SK-N-SH treated with all-trans-retinoic acid at 6 μM for 48 hours (cell line): ENCODE measurements around the gene AP1B1.

Experiments
- ATAC-seq: fragments of 200-7000 bp; cut with Tn5 transposase; 3 replicates; pipeline ENCODE4 v1.9.1; 2020; ENCODE audit warnings: mild to moderate bottlenecking, moderate library complexity
- ARNTL ChIP-seq: fragments of 450-650 bp; formaldehyde crosslinking; IDR thresholded peaks from 2 replicates; pipeline ENCODE4 v1.5.0; 2020; ENCODE audit warnings: low read depth, mild to moderate bottlenecking, moderate library complexity, borderline replicate concordance
- BACH2 ChIP-seq: fragments of 250-450 bp; sonication (Bioruptor Pico); IDR thresholded peaks from 2 replicates; pipeline ENCODE4 v1.9.0; 2021; ENCODE audit warnings: mild to moderate bottlenecking, borderline replicate concordance
- CREB5 ChIP-seq: fragments of 250-450 bp; sonication (Bioruptor Pico); IDR thresholded peaks from 2 replicates; pipeline ENCODE4 v1.5.1; 2020; ENCODE audit warnings: low read depth, mild to moderate bottlenecking, moderate library complexity
- CSDC2 ChIP-seq: fragments of 250-450 bp; sonication (Bioruptor Pico); IDR thresholded peaks from 2 replicates; pipeline ENCODE4 v1.5.0; 2020; ENCODE audit warnings: mild to moderate bottlenecking, moderate library complexity
- ESRRG ChIP-seq: fragments of 250-450 bp; sonication (Bioruptor Pico); IDR thresholded peaks from 2 replicates; pipeline ENCODE4 v1.6.1; 2021; ENCODE audit warnings: mild to moderate bottlenecking
- GLIS3 ChIP-seq: fragments of 250-450 bp; sonication (Bioruptor Pico); IDR thresholded peaks from 2 replicates; pipeline ENCODE4 v1.5.0; 2020; ENCODE audit warnings: mild to moderate bottlenecking, moderate library complexity
- ISL1 ChIP-seq: fragments of 250-450 bp; sonication (Bioruptor Pico); IDR thresholded peaks from 2 replicates; pipeline ENCODE4 v2.1.2; 2022; ENCODE audit warnings: mild to moderate bottlenecking, moderate library complexity
- OSR1 ChIP-seq: fragments of 250-450 bp; sonication (Bioruptor Pico); IDR thresholded peaks from 2 replicates; pipeline ENCODE4 v1.8.0; 2022; ENCODE audit warnings: moderate library complexity, mild to moderate bottlenecking, inconsistent platforms
- PATZ1 ChIP-seq: fragments of 250-450 bp; sonication (Bioruptor Pico); IDR thresholded peaks from 2 replicates; pipeline ENCODE4 v1.8.0; 2020; ENCODE audit warnings: mild to moderate bottlenecking, moderate library complexity, borderline replicate concordance
- POU6F1 ChIP-seq: fragments of 250-450 bp; sonication (Bioruptor Pico); IDR thresholded peaks from 2 replicates; pipeline ENCODE4 v1.8.0; 2021; ENCODE audit warnings: low read depth, mild to moderate bottlenecking, moderate library complexity, borderline replicate concordance
- PPARA ChIP-seq: fragments of 250-450 bp; sonication (Bioruptor Pico); IDR thresholded peaks from 2 replicates; pipeline ENCODE4 v1.5.0; 2020; ENCODE audit warnings: mild to moderate bottlenecking, borderline replicate concordance
- RARB ChIP-seq: fragments of 250-450 bp; sonication (Bioruptor Pico); IDR thresholded peaks from 2 replicates; pipeline ENCODE4 v1.8.0; 2021; ENCODE audit warnings: mild to moderate bottlenecking, moderate library complexity
- SNAI2 ChIP-seq: fragments of 250-450 bp; sonication (Bioruptor Pico); IDR thresholded peaks from 2 replicates; pipeline ENCODE4 v1.5.0; 2020; ENCODE audit warnings: mild to moderate bottlenecking, moderate library complexity
- TCF4 ChIP-seq: fragments of 250-450 bp; sonication (Bioruptor Pico); IDR thresholded peaks from 2 replicates; pipeline ENCODE4 v1.8.0; 2021; ENCODE audit warnings: mild to moderate bottlenecking, moderate library complexity, borderline replicate concordance
- TOX ChIP-seq: fragments of 250-450 bp; sonication (Bioruptor Pico); IDR thresholded peaks from 2 replicates; pipeline ENCODE4 v1.8.0; 2021; ENCODE audit warnings: mild to moderate bottlenecking, moderate library complexity, borderline replicate concordance
- TSHZ2 ChIP-seq: fragments of 250-450 bp; sonication (Bioruptor Pico); IDR thresholded peaks from 2 replicates; pipeline ENCODE4 v1.5.0; 2020; ENCODE audit warnings: mild to moderate bottlenecking, moderate library complexity
- ZC3H10 ChIP-seq: fragments of 250-450 bp; sonication (Bioruptor Pico); IDR thresholded peaks from 2 replicates; pipeline ENCODE4 v1.5.1; 2021; ENCODE audit warnings: mild to moderate bottlenecking, moderate library complexity
- ZFP3 ChIP-seq: fragments of 250-450 bp; sonication (Bioruptor Pico); IDR thresholded peaks from 2 replicates; pipeline ENCODE4 v1.5.0; 2020; ENCODE audit warnings: mild to moderate bottlenecking, moderate library complexity
- ZFP30 ChIP-seq: fragments of 450-650 bp; formaldehyde crosslinking; IDR thresholded peaks from 2 replicates; pipeline ENCODE4 v1.5.0; 2022; ENCODE audit warnings: mild to moderate bottlenecking, moderate library complexity
- ZNF565 ChIP-seq: fragments of 450-650 bp; formaldehyde crosslinking; conservative IDR thresholded peaks from 2 replicates; pipeline ENCODE4 v1.5.0; 2020; ENCODE audit warnings: low read depth, mild to moderate bottlenecking, moderate library complexity
- ZNF70 ChIP-seq: fragments of 450-650 bp; formaldehyde crosslinking; IDR thresholded peaks from 2 replicates; pipeline ENCODE4 v1.5.0; 2020; ENCODE audit warnings: mild to moderate bottlenecking, moderate library complexity
- ZNF8 ChIP-seq: fragments of 450-650 bp; formaldehyde crosslinking; IDR thresholded peaks from 2 replicates; pipeline ENCODE4 v1.5.0; 2020; ENCODE audit warnings: mild to moderate bottlenecking, moderate library complexity

The AP1B1 gene

GRCh38 chr22:29332886-29333496 lies 55.4 kb downstream of the AP1B1 start:
- no peak for ATAC-seq
- TF ChIP-seq POU6F1 (CRISPR knock-in tag) (no peak), PATZ1 (CRISPR knock-in tag) (no peak), ZFP3 (no peak), ZC3H10 (no peak), GLIS3 (CRISPR knock-in tag) (no peak), TSHZ2 (CRISPR knock-in tag) (no peak), ARNTL (no peak), ISL1 (CRISPR knock-in tag) (no peak), BACH2 (CRISPR knock-in tag) (no peak), ZNF8 (CRISPR knock-in tag) (no peak), SNAI2 (CRISPR knock-in tag) (no peak), CREB5 (CRISPR knock-in tag) (no peak), TCF4 (CRISPR knock-in tag) (no peak), OSR1 (CRISPR knock-in tag) (no peak), ESRRG (no peak), ZNF70 (CRISPR knock-in tag) (no peak), CSDC2 (CRISPR knock-in tag) (no peak), ZFP30 (no peak)

GRCh38 chr22:29331658-29332300 lies 56.6 kb downstream of the AP1B1 start:
- no peak for ATAC-seq
- TF ChIP-seq TSHZ2 (CRISPR knock-in tag) (no peak), SNAI2 (CRISPR knock-in tag) (no peak), CSDC2 (CRISPR knock-in tag) (no peak), ZNF70 (CRISPR knock-in tag) (no peak), GLIS3 (CRISPR knock-in tag) (no peak), ISL1 (CRISPR knock-in tag) (no peak), TCF4 (CRISPR knock-in tag) (no peak), RARB (no peak), PATZ1 (CRISPR knock-in tag) (no peak), ESRRG (no peak), PPARA (CRISPR knock-in tag) (no peak), TOX (CRISPR knock-in tag) (no peak), CREB5 (CRISPR knock-in tag) (no peak), ZNF565 (CRISPR knock-in tag) (no peak), POU6F1 (CRISPR knock-in tag) (no peak)
